KMS-11 (cell line): ENCODE measurements around the gene USP9Y.

Experiments used
- H2AFZ ChIP-seq: fragments of 200-600 bp; sonication (generic); 2 replicates; pipeline ENCODE4 v1.6.1; 2016; ENCODE audit warnings: antibody characterized with exemption, mixed run types, low read depth
- H3K27ac ChIP-seq: fragments of 200-600 bp; sonication (generic); 2 replicates; pipeline ENCODE4 v1.6.1; 2016; ENCODE audit warnings: mild to moderate bottlenecking, mixed run types
- H3K27me3 ChIP-seq: fragments of 200-600 bp; sonication (generic); 2 replicates; pipeline ENCODE4 v1.6.1; 2017; ENCODE audit warnings: mild to moderate bottlenecking, low read depth, mixed run types, moderate library complexity; ENCODE audit not compliant: insufficient read depth
- H3K36me3 ChIP-seq: fragments of 200-600 bp; sonication (generic); 2 replicates; pipeline ENCODE4 v1.6.1; 2017; ENCODE audit warnings: mild to moderate bottlenecking, mixed run types; ENCODE audit not compliant: insufficient read depth
- H3K4me1 ChIP-seq: fragments of 200-600 bp; sonication (generic); 2 replicates; pipeline ENCODE4 v1.6.1; 2016; ENCODE audit warnings: mild to moderate bottlenecking, low read depth, mixed run types; ENCODE audit not compliant: poor library complexity, severe bottlenecking
- H3K4me2 ChIP-seq: fragments of 200-600 bp; sonication (generic); 2 replicates; pipeline ENCODE4 v1.7.0; 2016; ENCODE audit warnings: mild to moderate bottlenecking, mixed run types
- H3K4me3 ChIP-seq: fragments of 200-600 bp; sonication (generic); IDR thresholded peaks from 2 replicates; pipeline ENCODE4 v1.6.1; 2017; ENCODE audit warnings: low read depth, low read length, mixed read lengths; ENCODE audit not compliant: insufficient read depth
- H3K79me2 ChIP-seq: fragments of 200-600 bp; sonication (generic); 2 replicates; pipeline ENCODE4 v1.6.1; 2016; ENCODE audit warnings: low read depth, mixed run types; ENCODE audit not compliant: insufficient read depth
- H3K9ac ChIP-seq: fragments of 200-600 bp; sonication (generic); 2 replicates; pipeline ENCODE4 v1.6.1; 2016; ENCODE audit warnings: mild to moderate bottlenecking, mixed run types
- H4K20me1 ChIP-seq: fragments of 200-600 bp; sonication (generic); 2 replicates; pipeline ENCODE4 v1.6.1; 2016; ENCODE audit warnings: mild to moderate bottlenecking, mixed run types; ENCODE audit not compliant: insufficient read depth
- TF ChIP-seq, protein P1 (sequence below): fragments of 200-600 bp; sonication (generic); conservative IDR thresholded peaks from 2 replicates; pipeline ENCODE4 v1.6.1; 2017; ENCODE audit warnings: low read depth, mild to moderate bottlenecking, antibody characterized with exemption, low read length, moderate library complexity, mixed read lengths

The USP9Y gene

DNA sequence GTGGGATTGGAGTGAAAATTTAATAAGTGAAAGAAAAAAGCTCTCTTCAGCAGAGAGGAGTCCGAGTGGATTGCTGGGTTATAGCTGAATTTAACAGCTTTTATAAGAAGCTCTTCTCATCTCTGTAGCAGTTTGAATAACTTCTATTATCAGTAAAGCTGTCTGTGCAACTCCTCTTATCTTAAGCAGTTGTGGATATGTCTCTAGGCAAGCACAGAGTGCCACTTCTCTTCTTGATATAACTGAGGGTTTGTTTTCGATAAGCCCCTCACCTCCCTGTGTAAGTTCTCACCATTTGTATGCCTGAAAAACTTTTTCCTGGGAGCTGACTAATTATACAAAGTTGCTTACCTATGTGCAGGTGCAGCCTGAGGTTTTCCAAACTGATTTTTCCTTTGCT lies 43.1 kb downstream of the USP9Y start:
- no peak overlapping the region for H3K4me3 ChIP-seq
- TF ChIP-seq, protein P1, sequence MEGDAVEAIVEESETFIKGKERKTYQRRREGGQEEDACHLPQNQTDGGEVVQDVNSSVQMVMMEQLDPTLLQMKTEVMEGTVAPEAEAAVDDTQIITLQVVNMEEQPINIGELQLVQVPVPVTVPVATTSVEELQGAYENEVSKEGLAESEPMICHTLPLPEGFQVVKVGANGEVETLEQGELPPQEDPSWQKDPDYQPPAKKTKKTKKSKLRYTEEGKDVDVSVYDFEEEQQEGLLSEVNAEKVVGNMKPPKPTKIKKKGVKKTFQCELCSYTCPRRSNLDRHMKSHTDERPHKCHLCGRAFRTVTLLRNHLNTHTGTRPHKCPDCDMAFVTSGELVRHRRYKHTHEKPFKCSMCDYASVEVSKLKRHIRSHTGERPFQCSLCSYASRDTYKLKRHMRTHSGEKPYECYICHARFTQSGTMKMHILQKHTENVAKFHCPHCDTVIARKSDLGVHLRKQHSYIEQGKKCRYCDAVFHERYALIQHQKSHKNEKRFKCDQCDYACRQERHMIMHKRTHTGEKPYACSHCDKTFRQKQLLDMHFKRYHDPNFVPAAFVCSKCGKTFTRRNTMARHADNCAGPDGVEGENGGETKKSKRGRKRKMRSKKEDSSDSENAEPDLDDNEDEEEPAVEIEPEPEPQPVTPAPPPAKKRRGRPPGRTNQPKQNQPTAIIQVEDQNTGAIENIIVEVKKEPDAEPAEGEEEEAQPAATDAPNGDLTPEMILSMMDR, result no peak
- no peaks in the 10 kb centered on the region for H3K79me2 ChIP-seq
- H2AFZ ChIP-seq, result no peak overlapping the region
- no peaks in the 10 kb centered on the region for H3K36me3 ChIP-seq
- no peaks in the 10 kb centered on the region for H3K27me3 ChIP-seq
- no peak overlapping the region for H3K27ac ChIP-seq
- H3K9ac ChIP-seq, result no peak overlapping the region
- no peaks in the 10 kb centered on the region for H4K20me1 ChIP-seq
- no peak overlapping the region for H3K4me2 ChIP-seq
- H3K4me1 ChIP-seq, result no peaks in the 10 kb centered on the region

DNA sequence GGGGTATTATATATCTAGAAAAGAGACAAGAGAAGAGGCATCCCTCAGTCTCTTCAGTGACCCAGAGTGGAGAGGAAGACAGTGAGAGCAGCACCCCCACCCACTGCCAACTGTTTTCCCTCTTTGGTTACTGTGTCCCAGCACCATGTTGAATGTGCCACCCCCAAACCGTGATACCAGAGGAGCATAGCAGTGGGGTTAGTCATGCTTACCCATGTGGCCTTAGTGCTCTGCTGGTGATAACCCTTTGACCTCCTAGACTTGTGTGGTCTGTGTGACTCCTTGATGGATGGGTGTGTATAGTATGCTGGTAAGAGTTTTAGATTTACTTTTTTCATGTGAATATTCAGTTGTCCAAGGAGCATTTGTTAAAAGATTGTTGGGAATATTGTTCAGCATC lies 48.3 kb downstream of the USP9Y start:
- no peak overlapping the region for H3K4me3 ChIP-seq
- H3K79me2 ChIP-seq, result no peaks in the 10 kb centered on the region
- H3K9ac ChIP-seq, result no peak overlapping the region
- no peaks in the 10 kb centered on the region for H4K20me1 ChIP-seq
- H3K27ac ChIP-seq, result no peak overlapping the region
- TF ChIP-seq, protein P1, result no peak
- H3K4me2 ChIP-seq, result no peak overlapping the region
- no peaks in the 10 kb centered on the region for H3K4me1 ChIP-seq
- H2AFZ ChIP-seq, result no peak overlapping the region
- H3K36me3 ChIP-seq, result no peaks in the 10 kb centered on the region
- no peaks in the 10 kb centered on the region for H3K27me3 ChIP-seq

DNA sequence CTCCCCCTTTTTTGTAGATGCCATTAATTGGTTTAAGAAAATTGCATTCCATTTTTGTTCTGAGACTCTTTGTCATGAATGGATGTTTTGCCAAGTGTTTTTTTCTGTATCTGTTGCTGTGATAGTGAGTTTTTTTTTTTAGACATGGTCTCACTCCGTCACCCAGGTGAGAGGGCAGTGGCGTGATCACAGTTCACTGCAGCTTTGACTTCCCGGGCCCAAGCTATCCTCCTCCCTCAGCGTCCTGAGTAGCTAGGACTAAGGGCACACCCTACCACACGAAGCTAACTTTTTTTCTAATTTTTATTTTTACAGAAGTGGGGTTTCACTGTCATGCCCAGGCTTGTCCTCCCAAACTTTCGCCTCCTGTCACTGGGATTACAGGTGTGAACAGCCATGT lies 51.8 kb downstream of the USP9Y start:
- no peaks in the 10 kb centered on the region for H3K27me3 ChIP-seq
- H4K20me1 ChIP-seq, result no peaks in the 10 kb centered on the region
- H3K36me3 ChIP-seq, result no peaks in the 10 kb centered on the region

DNA sequence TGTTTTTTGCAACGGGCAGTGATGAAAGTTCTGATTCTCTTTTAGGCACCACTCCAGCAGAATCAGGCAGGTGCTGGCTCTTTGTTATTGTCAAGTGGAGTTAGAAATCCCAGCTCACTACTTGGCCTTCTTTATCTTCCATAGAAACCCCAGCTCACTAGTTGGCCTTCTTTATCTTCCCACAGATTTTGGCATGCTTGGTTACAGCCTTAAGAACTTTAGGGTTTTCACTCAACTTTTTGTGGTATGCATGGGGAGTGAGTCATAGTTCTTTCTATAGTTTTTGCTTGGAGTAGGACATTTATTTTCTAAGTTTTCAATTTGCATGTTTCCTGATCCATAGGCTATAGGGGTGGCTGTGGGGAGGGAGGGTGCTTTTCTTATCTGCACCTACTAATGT lies 55.0 kb downstream of the USP9Y start:
- H3K4me3 ChIP-seq, result no peak overlapping the region
- no peaks in the 10 kb centered on the region for H3K79me2 ChIP-seq
- H3K27me3 ChIP-seq, result no peaks in the 10 kb centered on the region
- no peaks in the 10 kb centered on the region for H4K20me1 ChIP-seq
- no peaks in the 10 kb centered on the region for H3K4me1 ChIP-seq
- no peak overlapping the region for H2AFZ ChIP-seq
- H3K9ac ChIP-seq, result no peak overlapping the region
- TF ChIP-seq, protein P1, result no peak
- no peak overlapping the region for H3K27ac ChIP-seq
- H3K36me3 ChIP-seq, result no peaks in the 10 kb centered on the region
- no peak overlapping the region for H3K4me2 ChIP-seq

More for the DNA sequence above, 51.8 kb downstream of the USP9Y start:
- Histone ChIP-seq H3K9ac (no peak overlapping the region), H3K79me2 (no peaks in the 10 kb centered on the region), H3K4me2 (no peak overlapping the region), H3K4me3 (no peak overlapping the region), H3K27ac (no peak overlapping the region), H3K4me1 (no peaks in the 10 kb centered on the region), H2AFZ (no peak overlapping the region)
- TF ChIP-seq, protein P1, result no peak
